Astrocyte of the spinal cord (primary cell): Measurements from ENCODE around the gene KLHL3.

Experiments used
- DNase-seq: peaks from one replicate; pipeline ENCODE4 v3.0.0; 2011; ENCODE audit warnings: low read depth, low spot score
- H3K4me3 ChIP-seq: 2 replicates; pipeline ENCODE4 v1.5.1; 2011; ENCODE audit warnings: low read depth, mild to moderate bottlenecking, low read length, moderate library complexity
- in situ Hi-C: cut with HindIII; loops from 2 replicates; pipeline ENCODE4 v1.10.0; 2017; ENCODE audit warnings: low sequenced_read_pairs
- TF ChIP-seq, protein P1 (sequence below): IDR thresholded peaks from 2 replicates; pipeline ENCODE4 v1.5.1; 2012; ENCODE audit warnings: low read depth, mild to moderate bottlenecking, low read length, inconsistent platforms

The KLHL3 gene

DNA sequence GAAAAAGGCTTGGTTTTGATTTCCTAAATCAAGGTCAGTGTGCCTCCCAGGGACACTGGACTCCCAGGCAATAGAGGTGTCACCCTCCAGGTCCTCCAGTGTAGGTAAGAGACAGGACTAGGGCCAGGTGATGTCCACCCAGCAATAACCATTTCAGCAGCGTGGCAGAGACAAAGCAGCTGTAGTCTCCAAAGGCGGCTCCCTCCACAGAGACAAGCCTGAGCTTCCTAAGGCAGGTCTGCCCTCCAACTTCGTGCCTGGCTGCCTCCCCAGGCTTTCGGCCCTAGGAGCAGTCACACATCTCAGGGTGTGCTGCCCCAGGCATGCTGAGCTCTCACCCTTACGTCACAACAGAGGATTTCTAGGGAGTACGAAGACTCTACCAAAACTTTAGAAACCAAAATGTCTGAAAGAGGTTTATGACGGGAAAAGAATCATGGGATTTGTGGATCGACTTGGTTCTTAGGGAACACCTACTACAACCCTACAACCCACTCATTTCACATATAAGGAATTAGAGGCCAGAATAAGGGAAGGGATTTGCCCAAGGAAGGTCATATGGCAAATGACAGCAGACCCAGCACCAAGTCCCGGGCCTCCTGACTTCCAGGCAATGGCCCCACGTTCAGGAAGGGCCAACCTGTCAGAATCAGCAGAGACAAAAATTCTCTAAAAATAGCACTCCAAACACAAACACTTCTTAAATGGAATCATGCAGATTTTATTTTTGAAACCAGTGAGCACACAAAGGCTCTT lies 105.5 kb downstream of the KLHL3 start:
- in situ Hi-C loops = no loop called here
- no peak for DNase-seq
- no peak overlapping the region for H3K4me3 ChIP-seq
- TF ChIP-seq, protein P1, sequence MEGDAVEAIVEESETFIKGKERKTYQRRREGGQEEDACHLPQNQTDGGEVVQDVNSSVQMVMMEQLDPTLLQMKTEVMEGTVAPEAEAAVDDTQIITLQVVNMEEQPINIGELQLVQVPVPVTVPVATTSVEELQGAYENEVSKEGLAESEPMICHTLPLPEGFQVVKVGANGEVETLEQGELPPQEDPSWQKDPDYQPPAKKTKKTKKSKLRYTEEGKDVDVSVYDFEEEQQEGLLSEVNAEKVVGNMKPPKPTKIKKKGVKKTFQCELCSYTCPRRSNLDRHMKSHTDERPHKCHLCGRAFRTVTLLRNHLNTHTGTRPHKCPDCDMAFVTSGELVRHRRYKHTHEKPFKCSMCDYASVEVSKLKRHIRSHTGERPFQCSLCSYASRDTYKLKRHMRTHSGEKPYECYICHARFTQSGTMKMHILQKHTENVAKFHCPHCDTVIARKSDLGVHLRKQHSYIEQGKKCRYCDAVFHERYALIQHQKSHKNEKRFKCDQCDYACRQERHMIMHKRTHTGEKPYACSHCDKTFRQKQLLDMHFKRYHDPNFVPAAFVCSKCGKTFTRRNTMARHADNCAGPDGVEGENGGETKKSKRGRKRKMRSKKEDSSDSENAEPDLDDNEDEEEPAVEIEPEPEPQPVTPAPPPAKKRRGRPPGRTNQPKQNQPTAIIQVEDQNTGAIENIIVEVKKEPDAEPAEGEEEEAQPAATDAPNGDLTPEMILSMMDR = no peak

DNA sequence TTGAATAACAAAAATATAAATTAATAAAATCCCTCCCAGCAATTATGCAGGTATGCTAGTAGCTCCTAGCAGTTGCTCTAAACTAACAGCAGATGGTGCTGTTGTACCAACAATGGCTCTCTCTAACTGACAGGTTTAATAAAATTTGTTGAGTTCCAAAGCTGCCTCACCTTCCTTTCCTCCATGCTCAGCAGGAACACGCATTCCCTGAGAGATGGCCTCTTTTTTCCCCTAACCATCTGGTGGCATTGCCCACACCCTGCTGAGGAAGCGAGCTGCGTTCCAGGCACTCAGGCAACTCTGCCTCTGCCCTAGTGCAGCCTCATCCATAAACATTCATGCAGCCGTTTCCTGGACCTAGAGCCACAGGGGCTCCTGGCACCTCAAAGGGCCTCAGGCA lies 106.2 kb downstream of the KLHL3 start:
- DNase-seq = peak; percentile 42
- in situ Hi-C loops = no loop called here
- TF ChIP-seq, protein P1 = peak; percentile 86
- no peak overlapping the region for H3K4me3 ChIP-seq

- in situ Hi-C loops = no loop called here
- TF ChIP-seq, protein P1 = no peak
These were observed 108.2 kb downstream of the KLHL3 start for GRCh38 chr5:137627706-137628105.

DNA sequence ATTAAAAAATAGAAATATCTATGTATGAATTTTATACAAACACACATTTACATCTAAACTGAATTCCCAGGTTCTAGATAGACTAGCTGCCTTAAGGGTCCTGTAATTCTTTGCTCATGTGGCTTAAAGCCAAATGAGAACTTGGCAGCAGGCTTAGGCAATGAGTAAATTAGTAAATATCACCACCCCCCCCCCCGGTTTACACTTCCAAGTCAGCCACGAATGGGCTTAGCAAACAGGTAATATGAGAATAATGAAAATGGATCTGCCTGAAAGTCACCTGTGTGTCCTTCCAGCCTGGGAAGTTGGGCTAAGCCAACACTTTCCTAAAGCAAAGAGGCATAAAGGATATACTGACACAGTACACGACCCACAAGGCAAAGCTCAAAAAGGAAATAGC lies 108.6 kb downstream of the KLHL3 start:
- no peak overlapping the region for H3K4me3 ChIP-seq
- TF ChIP-seq, protein P1 = no peak
- in situ Hi-C loops = no loop called here
- DNase-seq = no peak

More at GRCh38 chr5:137627706-137628105, 108.2 kb downstream of the KLHL3 start:
- DNase-seq = no peak
- H3K4me3 ChIP-seq = no peak overlapping the region

GRCh38 chr5:137624786-137625349 lies 111.0 kb downstream of the KLHL3 start:
- TF ChIP-seq, protein P1 = no peak
- no peak overlapping the region for H3K4me3 ChIP-seq
- no peak for DNase-seq
- in situ Hi-C loops = no loop called here

GRCh38 chr5:137622850-137623249 lies 113.0 kb downstream of the KLHL3 start:
- in situ Hi-C loops = no loop called here
- H3K4me3 ChIP-seq = no peak overlapping the region
- TF ChIP-seq, protein P1 = no peak
- DNase-seq = peak; percentile 20
